Gastroesophageal sphincter (tissue), 4 donors: ENCODE measurements around the gene KCNIP4. TPM values are rescaled to one million over a fixed set of nuclear protein-coding genes. Genes with fewer than 3 reads are reported as not detected.

Experiments used
- ATAC-seq: fragments of 150-250 bp; one replicate; pipeline ENCODE4 v1.9.1; 2016; ENCODE audit warnings: mild to moderate bottlenecking, moderate library complexity
- H3K27ac ChIP-seq, 4 donors: fragments of 200-600 bp; sonication (generic) in 3 of 4; 1 replicate in 3 of 4; 2 replicates in 1 of 4; pipeline ENCODE4 v1.5.1; 2016 to 2019
- H3K27me3 ChIP-seq: fragments of 200-600 bp; sonication (generic); one replicate; pipeline ENCODE4 v1.5.1; 2019
- H3K36me3 ChIP-seq, 2 donors: fragments of 200-600 bp; sonication (generic); one replicate each; pipeline ENCODE4 v1.5.1; 2019; ENCODE audit warnings: control low read depth in 1 of 2
- H3K4me1 ChIP-seq, 3 donors: fragments of 200-600 bp; sonication (generic); 1 replicate in 2 of 3; 2 replicates in 1 of 3; pipeline ENCODE4 v1.5.1; 2016 to 2019; ENCODE audit warnings: control low read depth in 2 of 3
- H3K4me3 ChIP-seq, 2 donors: fragments of 200-600 bp; sonication (generic); one replicate each; pipeline ENCODE4 v1.5.1; 2019; ENCODE audit warnings: mild to moderate bottlenecking in 1 of 2, moderate library complexity in 1 of 2
- H3K9me3 ChIP-seq, 3 donors: fragments of 200-600 bp; sonication (generic); one replicate each; pipeline ENCODE4 v1.5.1; 2017 to 2019; ENCODE audit warnings: control low read depth in 2 of 3
- CTCF ChIP-seq, 4 experiments: fragments of 200-600 bp in 2 of 4; fragments of 450-650 bp in 2 of 4; sonication (generic) in 1 of 4; IDR thresholded peaks; one replicate each; pipeline ENCODE4 v1.5.1; 2017 to 2019; ENCODE audit warnings: antibody characterized with exemption in 4 of 4, mild to moderate bottlenecking in 2 of 4, moderate library complexity in 2 of 4
- EP300 ChIP-seq: sonication (generic); formaldehyde crosslinking; IDR thresholded peaks from one replicate; pipeline ENCODE4 v1.6.1; 2017; ENCODE audit warnings: antibody characterized with exemption, mild to moderate bottlenecking
- POLR2A ChIP-seq, 2 donors: fragments of 450-650 bp; IDR thresholded peaks; one replicate each; pipeline ENCODE4 v1.6.1; 2017; ENCODE audit warnings: antibody characterized with exemption in 2 of 2, mild to moderate bottlenecking in 2 of 2, moderate library complexity in 1 of 2
- POLR2AphosphoS5 ChIP-seq: sonication (generic); formaldehyde crosslinking; IDR thresholded peaks from one replicate; pipeline ENCODE4 v1.6.1; 2017; ENCODE audit warnings: antibody characterized with exemption
- WGBS, 2 donors: methylation state at CpG; one replicate each; pipeline ENCODE4 v1.1.5; 2018; ENCODE audit warnings: low coverage in 1 of 2; 5-methylcytosine and 5-hydroxymethylcytosine counted together
- total RNA-seq, 4 donors: library from RNA; depleted of rRNA; stranded (reverse); fragments of >200 nt; gene quantifications; one replicate each; pipeline ENCODE4 v1.1.0, GENCODE V29; 2016

The KCNIP4 gene
- total RNA-seq, 4 donors from 2014 or later: 0.23 to 0.59 (median 0.54) TPM; not detected in 1

- no peaks in the 10 kb centered on the region for H3K27me3 ChIP-seq
- TF ChIP-seq EP300 (no peak), CTCF (IDR thresholded peaks at IDR 0.05) (no peak), POLR2A (IDR thresholded peaks at IDR 0.05) (no peak), POLR2AphosphoS5 (no peak)
Measured at GRCh38 chr4:20997886-20998285, 950.7 kb downstream of the KCNIP4 start.

GRCh38 chr4:20995610-20996009 lies 953.0 kb downstream of the KCNIP4 start:
- H3K27me3 ChIP-seq: no peaks in the 10 kb centered on the region
- H3K9me3 ChIP-seq: no peaks in the 10 kb centered on the region
- no peak overlapping the region for H3K4me3 ChIP-seq
- H3K4me1 ChIP-seq: no peaks in the 10 kb centered on the region
- H3K27ac ChIP-seq: no peak overlapping the region
- no peaks in the 10 kb centered on the region for H3K36me3 ChIP-seq
- WGBS, 2 donors: 59 to 100% methylated on average over 1 to 4 of the region's 4 CpGs
- no peak for TF ChIP-seq POLR2A (IDR thresholded peaks at IDR 0.05)
- TF ChIP-seq CTCF (IDR thresholded peaks at IDR 0.05): no peak
- TF ChIP-seq EP300: no peak
- no peak for TF ChIP-seq POLR2AphosphoS5
- ATAC-seq: no peak

More at GRCh38 chr4:20997886-20998285, 950.7 kb downstream of the KCNIP4 start:
- WGBS, 2 donors: 66 to 96% methylated on average over 3 of the region's 3 CpGs
- no peaks in the 10 kb centered on the region for H3K4me1 ChIP-seq
- no peak overlapping the region for H3K27ac ChIP-seq
- no peaks in the 10 kb centered on the region for H3K9me3 ChIP-seq
- no peaks in the 10 kb centered on the region for H3K36me3 ChIP-seq
- H3K4me3 ChIP-seq: no peak overlapping the region
- ATAC-seq: no peak

DNA sequence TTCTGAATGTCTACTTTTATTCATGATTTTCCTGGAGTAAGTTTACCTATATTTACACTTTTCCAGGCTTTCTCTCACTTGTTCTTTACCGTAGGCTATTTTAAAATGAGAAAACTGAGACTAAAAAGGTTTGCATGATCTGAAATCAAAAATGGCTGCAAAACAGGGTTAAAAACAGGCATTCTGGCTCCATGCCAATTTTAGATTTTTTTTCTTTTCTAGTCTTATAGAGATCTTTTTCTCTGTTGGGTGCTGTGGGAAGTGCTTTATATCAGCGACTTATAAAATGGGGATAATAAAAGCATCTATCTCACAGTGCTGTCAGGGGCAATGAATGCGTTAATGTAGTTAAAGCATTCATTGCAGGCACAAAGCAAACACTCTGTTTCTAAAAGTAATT lies 953.6 kb downstream of the KCNIP4 start:
- 62 to 84% methylated on average over 3 of the region's 3 CpGs for WGBS, 2 donors
- Histone ChIP-seq H3K4me3 (no peak overlapping the region), H3K9me3 (no peaks in the 10 kb centered on the region), H3K27me3 (no peaks in the 10 kb centered on the region), H3K4me1 (no peaks in the 10 kb centered on the region), H3K27ac (no peak overlapping the region), H3K36me3 (no peaks in the 10 kb centered on the region)
- no peak for TF ChIP-seq POLR2A (IDR thresholded peaks at IDR 0.05)
- TF ChIP-seq CTCF (IDR thresholded peaks at IDR 0.05): no peak
- ATAC-seq: no peak

GRCh38 chr4:20992002-20992401 lies 956.6 kb downstream of the KCNIP4 start:
- H3K27ac ChIP-seq: no peak overlapping the region
- TF ChIP-seq POLR2A (IDR thresholded peaks at IDR 0.05): no peak
- H3K27me3 ChIP-seq: no peaks in the 10 kb centered on the region
- no peaks in the 10 kb centered on the region for H3K9me3 ChIP-seq
- H3K4me3 ChIP-seq: no peak overlapping the region
- no peak for ATAC-seq
- no peaks in the 10 kb centered on the region for H3K4me1 ChIP-seq
- 68 to 80% methylated on average over 2 to 3 of the region's 3 CpGs for WGBS, 2 donors
- H3K36me3 ChIP-seq: no peaks in the 10 kb centered on the region

DNA sequence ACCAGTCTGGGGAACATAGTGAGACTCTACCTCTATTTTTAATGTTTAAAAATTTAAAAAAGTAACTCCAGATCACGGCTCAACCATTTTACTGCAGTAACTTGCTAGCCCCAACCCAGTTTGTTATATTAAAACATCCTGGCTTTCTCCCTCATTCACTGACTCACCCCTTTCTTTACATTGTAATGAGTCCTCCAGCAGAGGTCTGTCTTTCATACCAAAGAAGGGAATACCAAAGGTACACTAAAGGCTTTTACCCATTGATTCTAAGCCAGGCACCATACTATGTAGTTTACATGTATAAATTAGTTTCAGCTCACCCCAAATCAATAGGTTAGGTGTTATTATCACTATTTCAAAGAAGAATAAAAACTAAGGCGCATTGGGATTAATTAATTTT lies 961.4 kb downstream of the KCNIP4 start:
- no peak for TF ChIP-seq POLR2A (IDR thresholded peaks at IDR 0.05)
- TF ChIP-seq POLR2AphosphoS5: no peak
- no peak for TF ChIP-seq EP300
- no peak for TF ChIP-seq CTCF (IDR thresholded peaks at IDR 0.05)
- no peaks in the 10 kb centered on the region for H3K36me3 ChIP-seq
- no peak for ATAC-seq
- H3K27ac ChIP-seq: no peak overlapping the region
- WGBS, 2 donors: 78 to 96% methylated on average over 2 of the region's 2 CpGs
- H3K9me3 ChIP-seq: no peaks in the 10 kb centered on the region
- H3K27me3 ChIP-seq: peaks cover 28% of the 10 kb centered on the region
- peaks cover 0 to 11% (median 0%) of the 10 kb centered on the region in 3 donors for H3K4me1 ChIP-seq
- no peak overlapping the region for H3K4me3 ChIP-seq

DNA sequence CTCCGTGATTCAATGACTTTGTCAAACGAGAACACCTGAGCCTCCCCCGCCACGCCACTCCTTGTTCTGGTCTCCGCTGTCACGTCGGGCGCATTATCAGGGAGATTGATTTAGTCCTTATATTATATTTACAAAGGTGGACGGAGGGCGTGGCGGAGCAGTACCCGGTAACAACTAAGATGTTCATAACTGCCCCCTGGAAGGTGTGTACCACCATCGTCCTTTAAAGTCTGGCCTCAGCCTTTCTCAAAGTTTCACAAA lies 964.1 kb downstream of the KCNIP4 start:
- no peaks in the 10 kb centered on the region for H3K36me3 ChIP-seq
- no peaks in the 10 kb centered on the region for H3K9me3 ChIP-seq
- no peak overlapping the region for H3K4me3 ChIP-seq
- ATAC-seq: no peak
- peaks cover 0 to 11% (median 0%) of the 10 kb centered on the region in 3 donors for H3K4me1 ChIP-seq
- no peak for TF ChIP-seq CTCF (IDR thresholded peaks at IDR 0.05)
- no peak for TF ChIP-seq EP300
- TF ChIP-seq POLR2AphosphoS5: no peak
- no peak for TF ChIP-seq POLR2A (IDR thresholded peaks at IDR 0.05)
- 42 to 51% methylated on average over 10 to 11 of the region's 13 CpGs for WGBS, 2 donors
- no peak overlapping the region for H3K27ac ChIP-seq
- peaks cover 28% of the 10 kb centered on the region for H3K27me3 ChIP-seq
